Tibial nerve (tissue), 4 donors: ENCODE data around the gene CSNK2A2.

Source experiments
- EP300 ChIP-seq, 2 donors: sonication (generic); formaldehyde crosslinking; IDR thresholded peaks; one replicate each; pipeline ENCODE4 v1.6.1; 2017; ENCODE audit warnings: antibody characterized with exemption in 2 of 2, mild to moderate bottlenecking in 1 of 2
- POLR2A ChIP-seq, 2 donors: fragments of 450-650 bp; IDR thresholded peaks; one replicate each; pipeline ENCODE4 v1.6.1; 2017; ENCODE audit warnings: antibody characterized with exemption in 2 of 2, mild to moderate bottlenecking in 2 of 2, moderate library complexity in 2 of 2
- TF ChIP-seq, protein P1 (sequence below), 5 experiments: fragments of 200-600 bp in 3 of 5; fragments of 450-650 bp in 2 of 5; sonication (generic) in 3 of 5; IDR thresholded peaks; one replicate each; pipeline ENCODE4 v1.5.1; 2016 to 2019; ENCODE audit warnings: antibody characterized with exemption in 5 of 5, mild to moderate bottlenecking in 3 of 5, moderate library complexity in 2 of 5

DNA sequence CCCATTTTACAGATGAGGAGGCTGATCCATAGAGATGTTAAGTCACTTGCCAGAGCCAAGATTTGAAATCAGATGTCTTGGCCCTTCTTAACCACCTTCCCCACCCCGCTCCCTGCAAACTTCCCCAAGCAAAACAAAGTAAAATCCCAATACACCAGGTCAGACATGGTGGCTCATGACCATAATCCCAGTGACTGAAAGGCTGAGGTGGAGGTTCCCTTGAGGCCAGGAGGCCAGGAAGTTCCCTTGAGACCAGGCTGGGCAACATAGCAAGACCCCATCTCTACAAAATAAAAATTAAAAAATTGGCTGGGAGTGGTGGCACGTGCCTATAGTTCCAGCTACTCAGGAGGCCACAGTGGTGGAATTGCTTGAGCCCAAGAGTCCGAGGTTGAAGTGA is 28.9 kb upstream of the CSNK2A2 start:
- TF ChIP-seq POLR2A (IDR thresholded peaks at IDR 0.05) (no peak), EP300 (IDR thresholded peaks at IDR 0.05) (no peak)
- TF ChIP-seq, protein P1, sequence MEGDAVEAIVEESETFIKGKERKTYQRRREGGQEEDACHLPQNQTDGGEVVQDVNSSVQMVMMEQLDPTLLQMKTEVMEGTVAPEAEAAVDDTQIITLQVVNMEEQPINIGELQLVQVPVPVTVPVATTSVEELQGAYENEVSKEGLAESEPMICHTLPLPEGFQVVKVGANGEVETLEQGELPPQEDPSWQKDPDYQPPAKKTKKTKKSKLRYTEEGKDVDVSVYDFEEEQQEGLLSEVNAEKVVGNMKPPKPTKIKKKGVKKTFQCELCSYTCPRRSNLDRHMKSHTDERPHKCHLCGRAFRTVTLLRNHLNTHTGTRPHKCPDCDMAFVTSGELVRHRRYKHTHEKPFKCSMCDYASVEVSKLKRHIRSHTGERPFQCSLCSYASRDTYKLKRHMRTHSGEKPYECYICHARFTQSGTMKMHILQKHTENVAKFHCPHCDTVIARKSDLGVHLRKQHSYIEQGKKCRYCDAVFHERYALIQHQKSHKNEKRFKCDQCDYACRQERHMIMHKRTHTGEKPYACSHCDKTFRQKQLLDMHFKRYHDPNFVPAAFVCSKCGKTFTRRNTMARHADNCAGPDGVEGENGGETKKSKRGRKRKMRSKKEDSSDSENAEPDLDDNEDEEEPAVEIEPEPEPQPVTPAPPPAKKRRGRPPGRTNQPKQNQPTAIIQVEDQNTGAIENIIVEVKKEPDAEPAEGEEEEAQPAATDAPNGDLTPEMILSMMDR (IDR thresholded peaks at IDR 0.05), result no peak
